T-cell (primary cell): ENCODE results near the gene SYP. TPM values are rescaled to one million over a fixed set of nuclear protein-coding genes. Genes with fewer than 3 reads are reported as not detected.
A peak's percentile ranks its signal among the peaks of the same experiment; 100 is the strongest.
"Not testable (repeated sequence)": the region's sequence is repeated elsewhere in the genome, so short reads cannot be mapped to it uniquely, and the experiment has no call there.

Source experiments
- ATAC-seq, 4 experiments: fragments of 200-7000 bp in 3 of 4; fragments of 150-1000 bp in 1 of 4; cut with Tn5 transposase; replicated peaks in 1 of 4; 1 replicate in 3 of 4; 2 replicates in 1 of 4; pipeline ENCODE4 v1.10.0; 2021; ENCODE audit warnings: moderate library complexity in 3 of 4, mild to moderate bottlenecking in 2 of 4, moderate number of reproducible peaks in 1 of 4
- CTCF ChIA-PET, 2 donors: fragments of 300-600 bp; sonication (Branson Sonifier 250); formaldehyde crosslinking; loops; one replicate each; lab custom pipeline; 2022; ENCODE audit warnings: antibody characterized with exemption in 2 of 2; lab: Charles Lee
- POLR2A ChIA-PET, 2 donors: fragments of 300-600 bp; sonication (Branson Sonifier 250); formaldehyde crosslinking; loops; one replicate each; lab custom pipeline; 2022; ENCODE audit warnings: antibody characterized with exemption in 2 of 2; lab: Charles Lee
- DNase-seq, 35 experiments: peaks; one replicate each; pipeline versions ENCODE4 v3.0.0 to v3.0.0-alpha.2; 2013 to 2023
- H3K27ac ChIP-seq: one replicate; pipeline ENCODE4 v1.5.1; 2013; ENCODE audit warnings: low read length
- H3K27me3 ChIP-seq, 2 experiments: replicated peaks in 1 of 2; 1 replicate in 1 of 2; 2 replicates in 1 of 2; pipeline versions ENCODE4 v1.6.1 to v1.7.0; 2013; ENCODE audit warnings: low read length in 1 of 2, mixed read lengths in 1 of 2; ENCODE audit not compliant: control insufficient read depth in 2 of 2, insufficient read depth in 2 of 2; ENCODE audit errors: extremely low read depth in 1 of 2
- H3K36me3 ChIP-seq, 2 donors: 1 replicate in 1 of 2; 2 replicates in 1 of 2; pipeline versions ENCODE4 v1.6.1 to v1.7.0; 2013; ENCODE audit warnings: low read length in 1 of 2; ENCODE audit not compliant: control insufficient read depth in 2 of 2, insufficient read depth in 1 of 2; ENCODE audit errors: extremely low read depth in 1 of 2
- H3K4me1 ChIP-seq, 2 experiments: 1 replicate in 1 of 2; 2 replicates in 1 of 2; pipeline versions ENCODE4 v1.6.1 to v1.7.0; 2013; ENCODE audit warnings: low read length in 2 of 2, mixed read lengths in 1 of 2; ENCODE audit not compliant: insufficient read depth in 2 of 2, control insufficient read depth in 1 of 2; ENCODE audit errors: extremely low read depth in 1 of 2
- H3K4me3 ChIP-seq, 2 donors: 1 replicate in 1 of 2; 2 replicates in 1 of 2; pipeline versions ENCODE4 v1.5.1 to v1.7.0; 2013; ENCODE audit warnings: mild to moderate bottlenecking in 2 of 2, low read length in 1 of 2, moderate library complexity in 1 of 2; ENCODE audit not compliant: control insufficient read depth in 1 of 2; ENCODE audit errors: extremely low read depth in 1 of 2
- H3K9me3 ChIP-seq: 2 replicates; pipeline ENCODE4 v1.7.0; 2013
- H3K27ac Mint-ChIP-seq, 2 donors: one replicate each; pipeline ENCODE4 v1.8.0; 2020 to 2021; ENCODE audit warnings: mild to moderate bottlenecking in 2 of 2, mixed read lengths in 2 of 2
- H3K27me3 Mint-ChIP-seq, 2 donors: one replicate each; pipeline ENCODE4 v1.8.0; 2021 to 2022; ENCODE audit warnings: mixed read lengths in 2 of 2
- H3K36me3 Mint-ChIP-seq: one replicate; pipeline ENCODE4 v1.8.0; 2021; ENCODE audit warnings: mixed read lengths
- H3K4me1 Mint-ChIP-seq, 3 donors: one replicate each; pipeline ENCODE4 v1.8.0; 2020 to 2022; ENCODE audit warnings: mixed read lengths in 3 of 3, mild to moderate bottlenecking in 1 of 3
- H3K4me3 Mint-ChIP-seq, 3 donors: one replicate each; pipeline ENCODE4 v1.8.0; 2020 to 2022; ENCODE audit warnings: mild to moderate bottlenecking in 3 of 3, mixed read lengths in 3 of 3, moderate library complexity in 3 of 3
- H3K9me3 Mint-ChIP-seq, 3 donors: one replicate each; pipeline ENCODE4 v1.8.0; 2020 to 2022; ENCODE audit warnings: mixed read lengths in 3 of 3
- WGBS: methylation state at CpG from one replicate; pipeline ENCODE4 v1.1.5; 2013; ENCODE audit warnings: missing lambda C conversion rate; ENCODE audit not compliant: insufficient coverage; 5-methylcytosine and 5-hydroxymethylcytosine counted together
- total RNA-seq, 35 experiments: library from RNA in 6 of 35; stranded (reverse) in 6 of 35; fragments of 120-200 nt in 1 of 35; gene quantifications; one replicate each; pipeline versions ENCODE4 v1.2.1 to v1.2.4 and lab custom pipeline; 2013 to 2026

SYP gene
- total RNA-seq, 5 donors from 2014 or later (not counting 1 experiment from before 2014, with no cell fraction given) = 0.53 to 0.89 (median 0.70) TPM

- WGBS = no CpG with 5 or more reads among the region's 2 CpGs
- POLR2A ChIA-PET = no interaction called here
- Histone ChIP-seq H3K4me3 (no peak overlapping the region), H3K9me3 (no peaks in the 10 kb centered on the region), H3K4me1 (peaks cover 0 to 28% of the 10 kb centered on the region in 2 experiments), H3K27ac (no peak overlapping the region), H3K36me3 (no peaks in the 10 kb centered on the region), H3K27me3 (no peaks in the 10 kb centered on the region)
- ATAC-seq (no peak), DNase-seq (no peak)
- Mint-ChIP-seq H3K4me3 (no peak overlapping the region), H3K27me3 (no peaks in the 10 kb centered on the region), H3K27ac (no peak overlapping the region), H3K9me3 (no peaks in the 10 kb centered on the region), H3K36me3 (no peaks in the 10 kb centered on the region), H3K4me1 (peaks cover 15 to 23% (median 17%) of the 10 kb centered on the region in 3 donors)
- CTCF ChIA-PET = no interaction called here
These were observed 39.1 kb downstream of the SYP start for GRCh38 chrX:49160908-49161307.

- Mint-ChIP-seq H3K27ac (no peak overlapping the region), H3K27me3 (no peaks in the 10 kb centered on the region)
These were observed 42.8 kb downstream of the SYP start for GRCh38 chrX:49157194-49157593.

GRCh38 chrX:49155900-49156837 lies 43.8 kb downstream of the SYP start:
- H3K36me3 ChIP-seq = no peaks in the 10 kb centered on the region
- H3K27me3 ChIP-seq = no peaks in the 10 kb centered on the region
- DNase-seq = peak; percentile 68 to 90 (median 81)
- H3K4me1 ChIP-seq = peaks cover 0 to 18% of the 10 kb centered on the region in 2 experiments
- peak overlapping the region; percentile 47 to 63 for H3K4me3 ChIP-seq
- Mint-ChIP-seq H3K36me3 (no peaks in the 10 kb centered on the region), H3K27ac (peak overlapping the region; percentile 94 to 97), H3K9me3 (no peaks in the 10 kb centered on the region), H3K27me3 (no peaks in the 10 kb centered on the region), H3K4me3 (peak overlapping the region; percentile 92 to 93 (median 92)), H3K4me1 (peaks cover 15 to 24% (median 16%) of the 10 kb centered on the region in 3 donors)
- H3K9me3 ChIP-seq = no peaks in the 10 kb centered on the region
- ChIA-PET POLR2A (interaction anchor here in 1 of 2 donors (0.8 kb wide), 1 partner anchor 35 kb away, joined by 6 read pairs; no protein-coding TSS in a partner anchor), CTCF (interaction anchor here (0.6 to 1.7 kb wide), 8 partner anchors 11 to 354 kb away, joined by 3 to 25 read pairs (median 8); partner anchors contain the start of genes HDAC6 (in 1 of the 2) and PPP1R3F (in 1 of the 2))
- peak; percentile 92 to 94 (median 93) for ATAC-seq
- peak overlapping the region; percentile 90 for H3K27ac ChIP-seq
- under 1% methylated on average over 33 of the region's 65 CpGs for whole genome bisulfite sequencing

More at GRCh38 chrX:49157194-49157593, 42.8 kb downstream of the SYP start:
- CTCF ChIA-PET = interaction anchor here (0.6 to 0.7 kb wide), 3 partner anchors 19 to 73 kb away, joined by 3 to 8 read pairs (median 3); no protein-coding TSS in a partner anchor
- no peaks in the 10 kb centered on the region for H3K9me3 ChIP-seq
- 100% methylated on average over 6 of the region's 25 CpGs for WGBS
- Mint-ChIP-seq H3K9me3 (no peaks in the 10 kb centered on the region), H3K36me3 (no peaks in the 10 kb centered on the region), H3K4me1 (peaks cover 15 to 24% (median 16%) of the 10 kb centered on the region in 3 donors), H3K4me3 (no peak overlapping the region)
- POLR2A ChIA-PET = interaction anchor here in 1 of 2 donors (0.6 kb wide), 1 partner anchor 15 kb away, joined by 3 read pairs; no protein-coding TSS in a partner anchor
- H3K36me3 ChIP-seq = no peaks in the 10 kb centered on the region
- no peaks in the 10 kb centered on the region for H3K27me3 ChIP-seq
- H3K4me3 ChIP-seq = no peak overlapping the region
- peaks cover 0 to 18% of the 10 kb centered on the region in 2 experiments for H3K4me1 ChIP-seq
- H3K27ac ChIP-seq = no peak overlapping the region
- ATAC-seq (no peak), DNase-seq (no peak)

- CTCF ChIA-PET = interaction anchor here (0.6 to 1.7 kb wide), 11 partner anchors 11 to 679 kb away, joined by 3 to 25 read pairs (median 5); partner anchors contain the start of genes HDAC6 (in 1 of the 2) and PPP1R3F (in 1 of the 2)
These were observed 44.6 kb downstream of the SYP start for GRCh38 chrX:49155243-49155899.

GRCh38 chrX:49153467-49153866 lies 46.5 kb downstream of the SYP start:
- WGBS = no CpG with 5 or more reads among the region's 1 CpG
- H3K4me1 ChIP-seq = peaks cover 0 to 18% of the 10 kb centered on the region in 2 experiments
- no peaks in the 10 kb centered on the region for H3K9me3 Mint-ChIP-seq
- no peak for DNase-seq
- H3K27ac Mint-ChIP-seq = no peak overlapping the region
- H3K4me1 Mint-ChIP-seq = peaks cover 15 to 24% (median 16%) of the 10 kb centered on the region in 3 donors
- H3K4me3 Mint-ChIP-seq = no peak overlapping the region
- H3K36me3 ChIP-seq = no peaks in the 10 kb centered on the region
- no peaks in the 10 kb centered on the region for H3K27me3 ChIP-seq
- H3K27me3 Mint-ChIP-seq = no peaks in the 10 kb centered on the region
- H3K4me3 ChIP-seq = no peak overlapping the region
- ChIA-PET CTCF (no interaction called here), POLR2A (no interaction called here)
- no peak overlapping the region for H3K27ac ChIP-seq
- no peaks in the 10 kb centered on the region for H3K36me3 Mint-ChIP-seq
- H3K9me3 ChIP-seq = no peaks in the 10 kb centered on the region
- ATAC-seq = no peak

More at GRCh38 chrX:49155243-49155899, 44.6 kb downstream of the SYP start:
- no peaks in the 10 kb centered on the region for H3K9me3 ChIP-seq
- no peaks in the 10 kb centered on the region for H3K27me3 ChIP-seq
- Mint-ChIP-seq H3K4me1 (peaks cover 15 to 24% (median 16%) of the 10 kb centered on the region in 3 donors), H3K36me3 (no peaks in the 10 kb centered on the region), H3K9me3 (no peaks in the 10 kb centered on the region), H3K4me3 (peak overlapping the region; percentile 92 to 93 (median 92)), H3K27ac (peak overlapping the region; percentile 94 to 97), H3K27me3 (no peaks in the 10 kb centered on the region)
- peak in 3 of 4 experiments; percentile 2 to 26 (median 23) for ATAC-seq
- peak overlapping the region; percentile 90 for H3K27ac ChIP-seq
- DNase-seq = peak in 8 of 35 experiments; percentile 12 to 63 (median 26)
- no peaks in the 10 kb centered on the region for H3K36me3 ChIP-seq
- peaks cover 0 to 18% of the 10 kb centered on the region in 2 experiments for H3K4me1 ChIP-seq
- WGBS = 0% methylated on average over 3 of the region's 18 CpGs
- POLR2A ChIA-PET = interaction anchor here in 1 of 2 donors (0.8 kb wide), 2 partner anchors 36 to 612 kb away, joined by 3 to 6 read pairs; no protein-coding TSS in a partner anchor
- H3K4me3 ChIP-seq = peak overlapping the region; percentile 47 to 63

- DNase-seq, H3K27me3 ChIP-seq, H3K9me3 ChIP-seq, H3K27ac ChIP-seq, CTCF ChIA-PET, H3K4me3 ChIP-seq, H3K36me3 ChIP-seq, POLR2A ChIA-PET, H3K27me3 Mint-ChIP-seq, H3K4me1 ChIP-seq, ATAC-seq, H3K4me3 Mint-ChIP-seq, H3K9me3 Mint-ChIP-seq, H3K27ac Mint-ChIP-seq, H3K4me1 Mint-ChIP-seq, H3K36me3 Mint-ChIP-seq: not testable (repeated sequence)
- 100% methylated on average over 2 of the region's 14 CpGs for WGBS
These were observed 50.7 kb downstream of the SYP start for GRCh38 chrX:49149291-49149690.
